Progenitor cell of endocrine pancreas (in vitro differentiated cells): ENCODE results near the gene GMDS. TPM values are rescaled to one million over a fixed set of nuclear protein-coding genes. Genes with fewer than 3 reads are reported as not detected.

Source experiments
- DNase-seq: peaks from one replicate; pipeline ENCODE4 v3.0.0; 2021; ENCODE audit warnings: low spot score; ENCODE audit not compliant: unreplicated experiment
- H3K27ac Mint-ChIP-seq: 2 replicates; pipeline ENCODE4 v1.8.0; 2021; ENCODE audit warnings: mild to moderate bottlenecking, moderate library complexity, mixed read lengths
- H3K27me3 Mint-ChIP-seq: 2 replicates; pipeline ENCODE4 v1.8.0; 2021; ENCODE audit warnings: mixed read lengths
- H3K36me3 Mint-ChIP-seq: 2 replicates; pipeline ENCODE4 v1.8.0; 2022; ENCODE audit warnings: mixed read lengths; ENCODE audit not compliant: insufficient read depth
- H3K4me1 Mint-ChIP-seq: 2 replicates; pipeline ENCODE4 v1.8.0; 2021; ENCODE audit warnings: low read depth, mixed read lengths
- H3K4me3 Mint-ChIP-seq: 2 replicates; pipeline ENCODE4 v1.8.0; 2021; ENCODE audit warnings: low read depth, mild to moderate bottlenecking, moderate library complexity, mixed read lengths
- H3K9me3 Mint-ChIP-seq: 2 replicates; pipeline ENCODE4 v1.8.0; 2021; ENCODE audit warnings: low read depth, mixed read lengths
- total RNA-seq: library from RNA; stranded (reverse); gene quantifications from 2 replicates; pipeline ENCODE4 v1.2.1, GENCODE V29; 2021
- TF ChIP-seq, protein P1 (sequence below): fragments of 200-600 bp; sonication (generic); IDR thresholded peaks from one replicate; pipeline ENCODE4 v1.5.0; 2021; ENCODE audit warnings: antibody characterized with exemption, mild to moderate bottlenecking; ENCODE audit not compliant: unreplicated experiment

Gene GMDS
- total RNA-seq, 1 donor from 2014 or later = 17.2 TPM

DNA sequence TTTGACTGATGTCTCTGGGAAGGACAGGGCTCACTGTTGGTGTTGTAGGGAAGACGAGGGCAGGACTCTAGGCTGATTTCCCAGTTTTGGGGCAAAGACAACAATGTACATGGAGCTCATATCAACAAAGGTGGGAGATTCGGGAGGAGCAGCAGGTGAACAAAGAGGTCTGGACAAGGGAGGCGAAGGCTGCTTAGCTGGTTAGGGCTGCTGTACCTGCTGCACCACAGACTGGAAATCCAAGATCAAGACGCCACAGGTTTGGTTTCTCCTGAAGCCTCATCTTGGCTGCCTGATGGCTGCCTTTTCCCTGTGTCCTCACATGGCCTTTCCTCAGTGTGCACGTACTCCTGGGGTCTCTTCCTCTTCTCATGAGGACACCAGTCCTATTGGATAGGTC is 348.5 kb downstream of the GMDS start:
- peaks cover 14% of the 10 kb centered on the region for H3K4me1 Mint-ChIP-seq
- no peaks in the 10 kb centered on the region for H3K36me3 Mint-ChIP-seq
- TF ChIP-seq, protein P1, sequence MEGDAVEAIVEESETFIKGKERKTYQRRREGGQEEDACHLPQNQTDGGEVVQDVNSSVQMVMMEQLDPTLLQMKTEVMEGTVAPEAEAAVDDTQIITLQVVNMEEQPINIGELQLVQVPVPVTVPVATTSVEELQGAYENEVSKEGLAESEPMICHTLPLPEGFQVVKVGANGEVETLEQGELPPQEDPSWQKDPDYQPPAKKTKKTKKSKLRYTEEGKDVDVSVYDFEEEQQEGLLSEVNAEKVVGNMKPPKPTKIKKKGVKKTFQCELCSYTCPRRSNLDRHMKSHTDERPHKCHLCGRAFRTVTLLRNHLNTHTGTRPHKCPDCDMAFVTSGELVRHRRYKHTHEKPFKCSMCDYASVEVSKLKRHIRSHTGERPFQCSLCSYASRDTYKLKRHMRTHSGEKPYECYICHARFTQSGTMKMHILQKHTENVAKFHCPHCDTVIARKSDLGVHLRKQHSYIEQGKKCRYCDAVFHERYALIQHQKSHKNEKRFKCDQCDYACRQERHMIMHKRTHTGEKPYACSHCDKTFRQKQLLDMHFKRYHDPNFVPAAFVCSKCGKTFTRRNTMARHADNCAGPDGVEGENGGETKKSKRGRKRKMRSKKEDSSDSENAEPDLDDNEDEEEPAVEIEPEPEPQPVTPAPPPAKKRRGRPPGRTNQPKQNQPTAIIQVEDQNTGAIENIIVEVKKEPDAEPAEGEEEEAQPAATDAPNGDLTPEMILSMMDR = no peak
- H3K9me3 Mint-ChIP-seq = no peaks in the 10 kb centered on the region
- DNase-seq = no peak
- H3K4me3 Mint-ChIP-seq = no peak overlapping the region
- no peak overlapping the region for H3K27ac Mint-ChIP-seq
- H3K27me3 Mint-ChIP-seq = peaks cover 19% of the 10 kb centered on the region

DNA sequence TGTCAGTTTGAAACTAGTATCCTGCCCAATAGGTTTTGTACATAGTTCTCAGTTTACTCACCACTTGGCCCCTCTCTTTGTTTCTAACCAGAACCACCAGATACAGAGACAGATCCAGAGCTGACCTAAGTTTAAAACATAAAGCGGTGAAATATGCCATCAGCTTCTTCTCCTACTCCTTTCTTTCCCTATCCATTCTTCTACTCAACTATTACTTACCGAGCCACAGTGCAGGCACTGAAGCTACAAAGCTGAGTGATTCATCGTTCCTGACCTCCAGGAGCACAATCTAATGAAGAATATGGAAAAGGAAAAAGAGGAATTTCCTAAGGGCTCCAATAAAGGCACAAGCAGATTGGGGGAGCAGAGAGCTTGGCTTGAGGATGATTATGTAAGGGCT is 349.7 kb downstream of the GMDS start:
- H3K9me3 Mint-ChIP-seq = no peaks in the 10 kb centered on the region
- H3K27me3 Mint-ChIP-seq = peaks cover 17% of the 10 kb centered on the region
- H3K36me3 Mint-ChIP-seq = no peaks in the 10 kb centered on the region
- DNase-seq = no peak
- no peak overlapping the region for H3K4me3 Mint-ChIP-seq
- TF ChIP-seq, protein P1 = no peak
- H3K4me1 Mint-ChIP-seq = peaks cover 14% of the 10 kb centered on the region
- H3K27ac Mint-ChIP-seq = no peak overlapping the region

DNA sequence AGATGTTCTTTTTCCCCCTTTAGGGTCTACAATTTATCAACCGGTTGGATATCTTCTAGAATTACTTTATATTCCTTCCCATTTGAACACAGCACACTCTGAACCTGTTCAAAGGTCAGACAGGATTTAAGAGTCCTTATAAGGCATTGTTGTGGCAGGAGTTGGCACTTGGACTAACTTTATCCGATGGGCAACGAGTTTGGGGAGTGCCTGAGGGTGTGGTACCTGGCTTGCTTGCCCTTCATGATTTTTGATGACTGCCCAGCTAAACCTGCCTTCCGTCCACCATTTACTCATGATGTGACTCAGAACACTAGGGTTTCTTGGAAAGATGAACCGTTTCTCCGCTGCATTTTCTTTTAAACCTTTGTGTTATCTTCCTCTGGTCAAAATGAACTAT is 350.5 kb downstream of the GMDS start:
- H3K27me3 Mint-ChIP-seq = peaks cover 13% of the 10 kb centered on the region
- H3K9me3 Mint-ChIP-seq = no peaks in the 10 kb centered on the region
- TF ChIP-seq, protein P1 = no peak
- no peaks in the 10 kb centered on the region for H3K36me3 Mint-ChIP-seq
- H3K27ac Mint-ChIP-seq = no peak overlapping the region
- no peak overlapping the region for H3K4me3 Mint-ChIP-seq
- no peak for DNase-seq
- peaks cover 14% of the 10 kb centered on the region for H3K4me1 Mint-ChIP-seq

DNA sequence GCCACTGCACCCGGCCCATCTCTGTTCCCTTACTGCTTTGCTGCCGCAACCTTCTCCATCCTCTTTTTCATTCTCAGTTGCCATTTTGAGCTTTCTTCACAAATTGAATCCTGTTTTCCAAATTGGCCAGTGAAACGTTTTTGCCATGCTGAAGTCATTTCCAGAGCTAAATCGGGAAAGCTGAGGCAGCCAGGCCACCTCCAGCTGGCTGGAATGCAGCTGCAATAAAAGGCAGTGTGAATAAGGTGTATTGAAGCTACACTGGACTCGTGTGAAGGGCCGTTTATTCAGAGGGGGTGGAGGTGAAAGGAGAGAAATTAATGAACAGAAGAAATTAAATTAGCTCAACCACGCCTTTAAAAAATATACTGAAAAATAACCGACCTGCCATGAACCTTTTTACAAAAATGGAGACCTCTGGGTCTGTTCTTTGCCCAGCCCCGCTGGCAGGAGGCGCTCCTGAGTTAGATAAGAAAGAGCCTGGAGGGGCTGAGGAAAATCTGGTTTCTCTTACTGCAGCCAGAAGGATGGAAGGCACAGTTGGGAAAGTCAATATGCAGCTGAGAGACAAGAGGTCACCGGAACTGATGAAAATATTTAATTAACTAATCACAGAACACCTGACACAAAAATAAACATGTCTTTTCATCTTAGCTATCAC is 351.8 kb downstream of the GMDS start:
- H3K36me3 Mint-ChIP-seq = no peaks in the 10 kb centered on the region
- H3K27ac Mint-ChIP-seq = no peak overlapping the region
- no peak for DNase-seq
- H3K27me3 Mint-ChIP-seq = peaks cover 11% of the 10 kb centered on the region
- no peak overlapping the region for H3K4me3 Mint-ChIP-seq
- peaks cover 9% of the 10 kb centered on the region for H3K4me1 Mint-ChIP-seq
- H3K9me3 Mint-ChIP-seq = no peaks in the 10 kb centered on the region
- TF ChIP-seq, protein P1 = peak; percentile 38

DNA sequence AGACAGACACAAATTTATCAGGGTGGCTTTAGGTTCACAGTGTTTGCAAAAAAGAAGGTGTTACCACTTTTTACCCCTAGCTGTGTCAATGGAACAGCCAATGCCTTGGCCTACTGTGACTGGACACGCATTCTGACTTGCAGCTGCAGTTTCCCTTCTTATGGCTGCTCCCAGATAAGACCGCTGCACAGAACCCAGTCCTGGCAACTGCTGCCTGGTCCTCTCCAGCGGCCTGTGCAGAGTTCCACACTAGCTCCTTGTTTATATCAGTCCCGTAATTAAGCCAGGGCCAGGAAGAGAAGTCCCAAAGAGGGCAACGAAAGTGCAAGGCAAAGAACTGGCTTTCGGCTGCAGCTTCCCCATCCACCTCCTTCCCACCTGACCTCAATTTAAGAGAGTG is 352.7 kb downstream of the GMDS start:
- peaks cover 11% of the 10 kb centered on the region for H3K27me3 Mint-ChIP-seq
- peaks cover 9% of the 10 kb centered on the region for H3K4me1 Mint-ChIP-seq
- DNase-seq = no peak

More for the DNA sequence above, 352.7 kb downstream of the GMDS start:
- Mint-ChIP-seq H3K4me3 (no peak overlapping the region), H3K9me3 (no peaks in the 10 kb centered on the region), H3K36me3 (no peaks in the 10 kb centered on the region), H3K27ac (peak overlapping the region; percentile 49)
- TF ChIP-seq, protein P1 = no peak
